ENCODE measurements around the gene PRR12.

PRR12 gene

DNA sequence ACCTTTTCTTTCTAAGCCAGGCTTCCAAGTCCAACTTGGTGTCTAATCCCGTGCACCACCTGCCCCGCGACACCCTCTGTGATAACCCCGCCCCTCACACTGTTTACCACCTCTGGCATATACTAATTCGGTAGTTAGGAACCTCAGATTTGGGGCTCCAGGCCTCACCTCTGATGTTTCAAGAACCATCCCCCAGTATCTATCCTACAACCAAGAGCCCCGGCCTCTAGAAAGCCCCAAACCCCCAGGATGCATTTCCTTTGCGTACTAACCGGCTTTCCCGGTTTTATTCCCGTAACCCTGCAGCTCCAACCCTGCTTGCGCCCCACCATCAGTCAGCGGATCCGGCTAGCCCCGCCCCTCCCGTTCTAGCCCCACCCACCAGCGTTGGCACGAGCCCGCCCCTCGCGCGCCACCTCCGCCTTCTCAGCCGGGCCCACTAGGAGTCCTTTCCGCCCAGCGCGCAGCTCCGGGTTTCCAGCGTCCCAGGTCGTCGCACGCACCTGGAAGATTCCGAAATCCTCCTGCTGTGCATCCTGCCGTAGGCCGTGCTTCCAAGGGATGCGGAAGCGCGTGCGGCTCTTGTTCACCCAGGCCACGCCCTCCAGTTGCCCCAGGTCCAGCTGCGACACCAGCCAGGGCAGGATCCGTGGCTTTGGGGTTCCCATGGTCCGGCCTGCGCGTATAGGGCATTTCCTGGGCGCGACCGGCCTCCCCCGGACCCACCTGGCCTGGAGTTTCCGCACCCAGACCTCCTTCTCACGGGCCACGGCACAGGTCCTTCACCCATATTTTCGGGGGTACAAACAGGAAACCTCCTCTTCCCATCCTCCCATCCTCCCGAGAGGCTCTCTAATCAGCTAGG is 73.4 kb downstream of the PRR12 start:
- Histone ChIP-seq H3K27me3 (ENCODE audit: control insufficient read depth in 1 of 2, insufficient read depth in 2 of 2, low read length in 2 of 2) (no peaks in the 10 kb centered on the region), H3K36me3 (ENCODE audit: control insufficient read depth in 1 of 2, insufficient read depth in 2 of 2, low read length in 2 of 2) (peaks cover 18 to 36% of the 10 kb centered on the region in 2 donors), H3K4me3 (ENCODE audit: low read depth in 1 of 2, low read length in 2 of 2) (peak overlapping the region; percentile 93 to 94), H3K9me3 (ENCODE audit: control insufficient read depth in 1 of 2, low read length in 2 of 2) (no peaks in the 10 kb centered on the region), H3K4me1 (ENCODE audit: control insufficient read depth in 1 of 2, insufficient read depth in 2 of 2, low read length in 2 of 2) (peaks cover 13 to 32% of the 10 kb centered on the region in 2 donors), H3K27ac (ENCODE audit: low read depth, low read length) (peak overlapping the region; percentile 88), H3K9ac (ENCODE audit: low read depth in 1 of 2, low read length in 2 of 2) (peak overlapping the region; percentile 88 to 93)

- no peaks in the 10 kb centered on the region for H3K9me3 ChIP-seq (ENCODE audit: control insufficient read depth in 1 of 2, low read length in 2 of 2)
- peak overlapping the region; percentile 88 for H3K27ac ChIP-seq (ENCODE audit: low read depth, low read length)
- peak overlapping the region; percentile 88 to 93 for H3K9ac ChIP-seq (ENCODE audit: low read depth in 1 of 2, low read length in 2 of 2)
- H3K36me3 ChIP-seq (ENCODE audit: control insufficient read depth in 1 of 2, insufficient read depth in 2 of 2, low read length in 2 of 2): peaks cover 16 to 31% of the 10 kb centered on the region in 2 donors
- peaks cover 13 to 32% of the 10 kb centered on the region in 2 donors for H3K4me1 ChIP-seq (ENCODE audit: control insufficient read depth in 1 of 2, insufficient read depth in 2 of 2, low read length in 2 of 2)
- no peaks in the 10 kb centered on the region for H3K27me3 ChIP-seq (ENCODE audit: control insufficient read depth in 1 of 2, insufficient read depth in 2 of 2, low read length in 2 of 2)
- peak overlapping the region; percentile 93 to 94 for H3K4me3 ChIP-seq (ENCODE audit: low read depth in 1 of 2, low read length in 2 of 2)
These were observed 74.0 kb downstream of the PRR12 start for GRCh38 chr19:49665036-49665350.

GRCh38 chr19:49665351-49666119 is 74.6 kb downstream of the PRR12 start, which contains the start of the genes BCL2L12 and IRF3:
BCL2L12 (plus strand) TSS chr19:49665933; CDS start chr19:49666693, 760 bp downstream.
IRF3 (minus strand) TSS chr19:49665857; CDS start chr19:49664838, 1,019 bp downstream.
- Histone ChIP-seq H3K27me3 (ENCODE audit: control insufficient read depth in 1 of 2, insufficient read depth in 2 of 2, low read length in 2 of 2) (no peaks in the 10 kb centered on the region), H3K36me3 (ENCODE audit: control insufficient read depth in 1 of 2, insufficient read depth in 2 of 2, low read length in 2 of 2) (peaks cover 16 to 28% of the 10 kb centered on the region in 2 donors), H3K4me3 (ENCODE audit: low read depth in 1 of 2, low read length in 2 of 2) (peak within 1 kb of the TSS; percentile 93 to 94), H3K9ac (ENCODE audit: low read depth in 1 of 2, low read length in 2 of 2) (peak within 1 kb of the TSS; percentile 88 to 93), H3K9me3 (ENCODE audit: control insufficient read depth in 1 of 2, low read length in 2 of 2) (no peaks in the 10 kb centered on the region), H3K27ac (ENCODE audit: low read depth, low read length) (peak within 1 kb of the TSS; percentile 88), H3K4me1 (ENCODE audit: control insufficient read depth in 1 of 2, insufficient read depth in 2 of 2, low read length in 2 of 2) (peaks cover 13 to 32% of the 10 kb centered on the region in 2 donors)

- H3K9me3 ChIP-seq (ENCODE audit: control insufficient read depth in 1 of 2, low read length in 2 of 2): no peaks in the 10 kb centered on the region
- peak overlapping the region; percentile 45 to 88 for H3K9ac ChIP-seq (ENCODE audit: low read depth in 1 of 2, low read length in 2 of 2)
- H3K4me1 ChIP-seq (ENCODE audit: control insufficient read depth in 1 of 2, insufficient read depth in 2 of 2, low read length in 2 of 2): peaks cover 13 to 32% of the 10 kb centered on the region in 2 donors
- H3K4me3 ChIP-seq (ENCODE audit: low read depth in 1 of 2, low read length in 2 of 2): peak overlapping the region; percentile 93 to 94
- no peaks in the 10 kb centered on the region for H3K27me3 ChIP-seq (ENCODE audit: control insufficient read depth in 1 of 2, insufficient read depth in 2 of 2, low read length in 2 of 2)
- H3K27ac ChIP-seq (ENCODE audit: low read depth, low read length): no peak overlapping the region
- H3K36me3 ChIP-seq (ENCODE audit: control insufficient read depth in 1 of 2, insufficient read depth in 2 of 2, low read length in 2 of 2): peaks cover 16 to 24% of the 10 kb centered on the region in 2 donors
These were observed 75.1 kb downstream of the PRR12 start for GRCh38 chr19:49666120-49666444.

- Histone ChIP-seq H3K4me1 (ENCODE audit: control insufficient read depth in 1 of 2, insufficient read depth in 2 of 2, low read length in 2 of 2) (peaks cover 19 to 37% of the 10 kb centered on the region in 2 donors), H3K36me3 (ENCODE audit: control insufficient read depth in 1 of 2, insufficient read depth in 2 of 2, low read length in 2 of 2) (peaks cover 7 to 10% of the 10 kb centered on the region in 2 donors), H3K9ac (ENCODE audit: low read depth in 1 of 2, low read length in 2 of 2) (no peak overlapping the region), H3K27ac (ENCODE audit: low read depth, low read length) (no peak overlapping the region), H3K4me3 (ENCODE audit: low read depth in 1 of 2, low read length in 2 of 2) (no peak overlapping the region), H3K27me3 (ENCODE audit: control insufficient read depth in 1 of 2, insufficient read depth in 2 of 2, low read length in 2 of 2) (no peaks in the 10 kb centered on the region), H3K9me3 (ENCODE audit: control insufficient read depth in 1 of 2, low read length in 2 of 2) (no peaks in the 10 kb centered on the region)
These were observed 76.5 kb downstream of the PRR12 start for GRCh38 chr19:49667473-49667872.

DNA sequence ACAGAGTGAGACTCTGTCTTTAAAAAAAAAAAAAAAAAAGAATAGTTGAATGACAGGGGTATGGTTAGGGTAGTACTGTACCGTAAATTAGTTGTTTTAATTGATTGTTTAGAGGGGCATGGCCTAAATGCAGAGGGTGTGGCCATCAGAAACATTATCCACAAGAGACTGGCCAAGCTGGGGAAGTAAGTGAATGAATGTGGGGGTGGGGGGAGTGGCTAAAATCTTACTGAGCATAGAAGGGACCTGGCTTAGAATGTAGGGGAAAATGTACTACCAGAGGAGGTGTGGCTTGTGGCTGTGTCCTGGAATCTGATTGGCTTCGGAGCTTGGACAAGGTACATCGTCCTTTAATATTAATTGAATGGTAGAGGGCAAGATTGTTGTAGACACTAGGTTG is 78.5 kb downstream of the PRR12 start:
- peaks cover 15 to 20% of the 10 kb centered on the region in 2 donors for H3K4me1 ChIP-seq (ENCODE audit: control insufficient read depth in 1 of 2, insufficient read depth in 2 of 2, low read length in 2 of 2)
- no peaks in the 10 kb centered on the region for H3K27me3 ChIP-seq (ENCODE audit: control insufficient read depth in 1 of 2, insufficient read depth in 2 of 2, low read length in 2 of 2)
- peaks cover 0 to 3% of the 10 kb centered on the region in 2 donors for H3K36me3 ChIP-seq (ENCODE audit: control insufficient read depth in 1 of 2, insufficient read depth in 2 of 2, low read length in 2 of 2)
- H3K27ac ChIP-seq (ENCODE audit: low read depth, low read length): no peak overlapping the region
- no peak overlapping the region for H3K4me3 ChIP-seq (ENCODE audit: low read depth in 1 of 2, low read length in 2 of 2)
- H3K9me3 ChIP-seq (ENCODE audit: control insufficient read depth in 1 of 2, low read length in 2 of 2): no peaks in the 10 kb centered on the region
- H3K9ac ChIP-seq (ENCODE audit: low read depth in 1 of 2, low read length in 2 of 2): no peak overlapping the region

DNA sequence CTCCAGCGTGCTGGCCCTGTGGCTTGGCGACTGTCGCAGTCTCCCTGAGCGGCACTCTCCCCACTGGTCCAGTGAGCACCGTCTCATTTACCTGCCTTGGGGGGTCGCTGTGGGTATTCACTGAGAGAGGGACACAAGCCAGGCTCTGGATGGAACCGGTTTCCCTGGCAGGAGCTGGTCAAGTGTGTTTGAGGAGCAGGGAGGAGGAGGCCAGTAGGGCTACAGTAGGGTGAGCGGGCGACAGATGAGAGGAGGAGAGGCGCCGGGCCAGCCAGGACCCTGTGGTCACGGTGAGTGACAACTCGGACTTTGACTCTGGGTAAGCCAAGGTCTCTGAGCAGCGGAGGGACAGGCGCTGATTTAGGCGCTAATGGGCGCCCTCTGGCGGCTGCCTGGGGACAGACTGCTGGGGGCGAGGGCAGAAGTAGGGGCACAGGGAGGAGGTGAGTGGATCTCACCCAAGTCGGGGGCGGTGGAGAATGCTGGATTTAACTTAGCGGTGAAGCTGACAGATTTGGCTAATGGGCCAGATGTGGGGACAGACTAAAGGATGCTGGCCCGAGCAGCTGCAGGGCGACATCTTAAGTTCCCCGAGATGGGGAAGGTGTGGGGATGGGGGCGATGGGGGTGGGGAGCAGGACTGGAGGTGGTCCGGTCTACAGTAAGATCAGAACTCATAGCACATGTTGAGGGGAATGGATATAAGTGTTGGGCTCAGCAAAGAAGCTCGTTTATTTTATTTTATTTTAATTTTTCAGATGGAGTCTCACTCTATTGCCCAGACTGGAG is 81.3 kb downstream of the PRR12 start:
- Histone ChIP-seq H3K9me3 (ENCODE audit: control insufficient read depth in 1 of 2, low read length in 2 of 2) (no peaks in the 10 kb centered on the region), H3K4me3 (ENCODE audit: low read depth in 1 of 2, low read length in 2 of 2) (peak overlapping the region; percentile 53 to 58), H3K27ac (ENCODE audit: low read depth, low read length) (no peak overlapping the region), H3K4me1 (ENCODE audit: control insufficient read depth in 1 of 2, insufficient read depth in 2 of 2, low read length in 2 of 2) (peaks cover 6 to 8% of the 10 kb centered on the region in 2 donors), H3K27me3 (ENCODE audit: control insufficient read depth in 1 of 2, insufficient read depth in 2 of 2, low read length in 2 of 2) (no peaks in the 10 kb centered on the region), H3K36me3 (ENCODE audit: control insufficient read depth in 1 of 2, insufficient read depth in 2 of 2, low read length in 2 of 2) (peaks cover 0 to 3% of the 10 kb centered on the region in 2 donors), H3K9ac (ENCODE audit: low read depth in 1 of 2, low read length in 2 of 2) (peak overlapping the region in 1 of 2 donors; percentile 65)

Data from duodenal mucosa (tissue), 2 donors.